ENCODE measurements around the gene PLEKHA6.

Gene PLEKHA6

GRCh38 chr1:204186597-204186996, 173.1 kb downstream of the PLEKHA6 start:
- DNase-seq (ENCODE audit: low read depth): no peak
- no peak overlapping the region for H3K4me3 ChIP-seq (ENCODE audit: low read length)
- TF ChIP-seq CTCF (conservative IDR thresholded peaks at IDR 0.05; ENCODE audit: low read length): no peak

- no peak overlapping the region for H3K4me3 ChIP-seq (ENCODE audit: low read length)
- no peak for DNase-seq (ENCODE audit: low read depth)
- no peak for TF ChIP-seq CTCF (conservative IDR thresholded peaks at IDR 0.05; ENCODE audit: low read length)
These were observed 178.6 kb downstream of the PLEKHA6 start for GRCh38 chr1:204181116-204181515.

- no peak overlapping the region for H3K4me3 ChIP-seq (ENCODE audit: low read length)
- DNase-seq (ENCODE audit: low read depth): no peak
- no peak for TF ChIP-seq CTCF (conservative IDR thresholded peaks at IDR 0.05; ENCODE audit: low read length)
These were observed 179.6 kb downstream of the PLEKHA6 start for GRCh38 chr1:204180133-204180532.

- no peak overlapping the region for H3K4me3 ChIP-seq (ENCODE audit: low read length)
- TF ChIP-seq CTCF (conservative IDR thresholded peaks at IDR 0.05; ENCODE audit: low read length): no peak
- DNase-seq (ENCODE audit: low read depth): no peak
These were observed 181.0 kb downstream of the PLEKHA6 start for GRCh38 chr1:204178487-204179281.

GRCh38 chr1:204177133-204177532, 182.6 kb downstream of the PLEKHA6 start:
- no peak for TF ChIP-seq CTCF (conservative IDR thresholded peaks at IDR 0.05; ENCODE audit: low read length)
- no peak overlapping the region for H3K4me3 ChIP-seq (ENCODE audit: low read length)
- DNase-seq (ENCODE audit: low read depth): no peak

GRCh38 chr1:204176049-204176448, 183.7 kb downstream of the PLEKHA6 start:
- H3K4me3 ChIP-seq (ENCODE audit: low read length): no peak overlapping the region
- no peak for TF ChIP-seq CTCF (conservative IDR thresholded peaks at IDR 0.05; ENCODE audit: low read length)

GRCh38 chr1:204174958-204175357, 184.8 kb downstream of the PLEKHA6 start:
- no peak overlapping the region for H3K4me3 ChIP-seq (ENCODE audit: low read length)
- no peak for DNase-seq (ENCODE audit: low read depth)

More at GRCh38 chr1:204176049-204176448, 183.7 kb downstream of the PLEKHA6 start:
- DNase-seq (ENCODE audit: low read depth): no peak

More at GRCh38 chr1:204174958-204175357, 184.8 kb downstream of the PLEKHA6 start:
- no peak for TF ChIP-seq CTCF (conservative IDR thresholded peaks at IDR 0.05; ENCODE audit: low read length)

Data from AG10803 (cell line).